HEK293 (cell line): ENCODE results near the gene INSRR.

Experiments
- CTCF ChIA-PET: fragments of 350-600 bp; formaldehyde crosslinking; extraction: SDS; loops from one replicate; lab custom pipeline; 2021; ENCODE audit warnings: antibody characterized with exemption; lab: Yijun Ruan, JAX
- POLR2A ChIA-PET: fragments of 300-600 bp; formaldehyde crosslinking; extraction: SDS; loops from one replicate; lab custom pipeline; 2020; ENCODE audit warnings: antibody characterized with exemption, inconsistent platforms; lab: Yijun Ruan, JAX
- H3K27ac ChIP-seq: fragments of 200-500 bp; sonication (Bioruptor generic); 2 replicates; pipeline ENCODE4 v1.5.1; 2014; ENCODE audit warnings: low read depth, low read length, control low read depth, inconsistent platforms; ENCODE audit errors: extremely low read depth
- H3K36me3 ChIP-seq, 2 experiments: fragments of 200-500 bp in 1 of 2; sonication (Bioruptor generic) in 1 of 2; 1 replicate in 1 of 2; 2 replicates in 1 of 2; pipeline ENCODE4 v1.5.1; 2014 to 2017; ENCODE audit warnings: inconsistent platforms in 2 of 2, low read length in 2 of 2; ENCODE audit not compliant: control insufficient read depth in 2 of 2, insufficient read depth in 1 of 2
- H3K4me1 ChIP-seq: fragments of 200-500 bp; sonication (Bioruptor generic); 2 replicates; pipeline ENCODE4 v1.5.1; 2014; ENCODE audit warnings: mild to moderate bottlenecking, low read length, inconsistent platforms; ENCODE audit not compliant: control insufficient read depth, insufficient read depth
- H3K4me3 ChIP-seq: 2 replicates; pipeline ENCODE4 v1.5.1; 2011; ENCODE audit warnings: low read depth, mild to moderate bottlenecking, control low read depth, low read length, moderate library complexity
- H3K9me3 ChIP-seq: fragments of 200-500 bp; sonication (Bioruptor generic); 2 replicates; pipeline ENCODE4 v1.5.1; 2014; ENCODE audit warnings: low read depth, low read length, inconsistent platforms; ENCODE audit not compliant: control insufficient read depth, insufficient read depth
- EGR2 ChIP-seq: fragments of 450-650 bp; formaldehyde crosslinking; IDR thresholded peaks from 2 replicates; pipeline ENCODE4 v1.5.1; 2016; ENCODE audit warnings: low read depth, missing biosample characterization, missing genetic modification characterization
- FEZF1 ChIP-seq: fragments of 450-650 bp; formaldehyde crosslinking; IDR thresholded peaks from 2 replicates; pipeline ENCODE4 v1.5.1; 2016; ENCODE audit warnings: missing biosample characterization, missing genetic modification characterization
- GLI4 ChIP-seq: fragments of 450-650 bp; formaldehyde crosslinking; IDR thresholded peaks from 2 replicates; pipeline ENCODE4 v1.5.1; 2016; ENCODE audit warnings: missing biosample characterization, missing genetic modification characterization
- IKZF3 ChIP-seq: fragments of 450-650 bp; IDR thresholded peaks from 2 replicates; pipeline ENCODE4 v1.5.0; 2018; ENCODE audit warnings: missing biosample characterization, mild to moderate bottlenecking, missing genetic modification characterization, moderate library complexity
- REPIN1 ChIP-seq: fragments of 450-650 bp; formaldehyde crosslinking; IDR thresholded peaks from 2 replicates; pipeline ENCODE4 v1.5.1; 2017; ENCODE audit warnings: missing biosample characterization, missing genetic modification characterization, low read depth
- SCRT2 ChIP-seq: fragments of 450-650 bp; formaldehyde crosslinking; IDR thresholded peaks from 2 replicates; pipeline ENCODE4 v1.5.1; 2016; ENCODE audit warnings: missing biosample characterization, missing genetic modification characterization
- ZEB2 ChIP-seq: fragments of 450-650 bp; formaldehyde crosslinking; IDR thresholded peaks from 2 replicates; pipeline ENCODE4 v1.5.1; 2016; ENCODE audit warnings: missing biosample characterization, missing genetic modification characterization
- ZFHX2 ChIP-seq: fragments of 450-650 bp; formaldehyde crosslinking; conservative IDR thresholded peaks from 2 replicates; pipeline ENCODE4 v1.5.1; 2016; ENCODE audit warnings: missing biosample characterization, missing genetic modification characterization
- ZNF114 ChIP-seq: fragments of 450-650 bp; formaldehyde crosslinking; IDR thresholded peaks from 2 replicates; pipeline ENCODE4 v1.5.0; 2017; ENCODE audit warnings: missing biosample characterization, missing genetic modification characterization
- ZNF132 ChIP-seq: fragments of 450-650 bp; formaldehyde crosslinking; IDR thresholded peaks from 2 replicates; pipeline ENCODE4 v1.5.1; 2017; ENCODE audit warnings: missing biosample characterization, missing genetic modification characterization, borderline replicate concordance
- ZNF140 ChIP-seq: fragments of 450-650 bp; formaldehyde crosslinking; IDR thresholded peaks from 2 replicates; pipeline ENCODE4 v1.5.1; 2016; ENCODE audit warnings: missing biosample characterization, missing genetic modification characterization
- ZNF202 ChIP-seq: fragments of 450-650 bp; formaldehyde crosslinking; IDR thresholded peaks from 2 replicates; pipeline ENCODE4 v1.5.1; 2016; ENCODE audit warnings: missing biosample characterization, missing genetic modification characterization, borderline replicate concordance
- ZNF211 ChIP-seq: fragments of 450-650 bp; formaldehyde crosslinking; IDR thresholded peaks from 2 replicates; pipeline ENCODE4 v1.5.1; 2016; ENCODE audit warnings: low read depth, missing biosample characterization, missing genetic modification characterization
- ZNF311 ChIP-seq: fragments of 450-650 bp; formaldehyde crosslinking; IDR thresholded peaks from 2 replicates; pipeline ENCODE4 v1.5.1; 2017; ENCODE audit warnings: missing biosample characterization, missing genetic modification characterization, borderline replicate concordance
- ZNF341 ChIP-seq: fragments of 450-650 bp; formaldehyde crosslinking; IDR thresholded peaks from 2 replicates; pipeline ENCODE4; 2016; ENCODE audit warnings: low read depth, missing biosample characterization, missing genetic modification characterization
- ZNF394 ChIP-seq: fragments of 450-650 bp; formaldehyde crosslinking; IDR thresholded peaks from 2 replicates; pipeline ENCODE4 v1.5.1; 2016; ENCODE audit warnings: missing biosample characterization, missing genetic modification characterization, mild to moderate bottlenecking, moderate library complexity, borderline replicate concordance
- ZNF473 ChIP-seq: fragments of 450-650 bp; formaldehyde crosslinking; IDR thresholded peaks from 2 replicates; pipeline ENCODE4 v1.5.1; 2017; ENCODE audit warnings: missing biosample characterization, missing genetic modification characterization
- ZNF621 ChIP-seq: fragments of 450-650 bp; formaldehyde crosslinking; IDR thresholded peaks from 2 replicates; pipeline ENCODE4 v1.5.1; 2017; ENCODE audit warnings: missing biosample characterization, missing genetic modification characterization
- ZNF654 ChIP-seq: fragments of 450-650 bp; formaldehyde crosslinking; IDR thresholded peaks from 2 replicates; pipeline ENCODE4 v1.5.1; 2016; ENCODE audit warnings: low read depth, missing biosample characterization, missing genetic modification characterization
- ZNF747 ChIP-seq: fragments of 450-650 bp; formaldehyde crosslinking; IDR thresholded peaks from 2 replicates; pipeline ENCODE4 v1.5.1; 2016; ENCODE audit warnings: missing biosample characterization, missing genetic modification characterization
- ZNF843 ChIP-seq: fragments of 450-650 bp; formaldehyde crosslinking; IDR thresholded peaks from 2 replicates; pipeline ENCODE4 v1.5.1; 2016; ENCODE audit warnings: missing biosample characterization, missing genetic modification characterization
- TF ChIP-seq, protein P1 (sequence below): fragments of 450-650 bp; formaldehyde crosslinking; IDR thresholded peaks from 2 replicates; pipeline ENCODE4 v1.5.1; 2016; ENCODE audit warnings: missing biosample characterization, missing genetic modification characterization
- TF ChIP-seq, protein P2 (sequence below): fragments of 450-650 bp; formaldehyde crosslinking; IDR thresholded peaks from 2 replicates; pipeline ENCODE4 v1.5.1; 2016; ENCODE audit warnings: missing biosample characterization, missing genetic modification characterization
- TF ChIP-seq, protein P3 (sequence below): sonication (generic); formaldehyde crosslinking; IDR thresholded peaks from 2 replicates; pipeline ENCODE4 v1.8.1; 2022; ENCODE audit warnings: mild to moderate bottlenecking, moderate library complexity, missing genetic modification reagents

Gene INSRR

DNA sequence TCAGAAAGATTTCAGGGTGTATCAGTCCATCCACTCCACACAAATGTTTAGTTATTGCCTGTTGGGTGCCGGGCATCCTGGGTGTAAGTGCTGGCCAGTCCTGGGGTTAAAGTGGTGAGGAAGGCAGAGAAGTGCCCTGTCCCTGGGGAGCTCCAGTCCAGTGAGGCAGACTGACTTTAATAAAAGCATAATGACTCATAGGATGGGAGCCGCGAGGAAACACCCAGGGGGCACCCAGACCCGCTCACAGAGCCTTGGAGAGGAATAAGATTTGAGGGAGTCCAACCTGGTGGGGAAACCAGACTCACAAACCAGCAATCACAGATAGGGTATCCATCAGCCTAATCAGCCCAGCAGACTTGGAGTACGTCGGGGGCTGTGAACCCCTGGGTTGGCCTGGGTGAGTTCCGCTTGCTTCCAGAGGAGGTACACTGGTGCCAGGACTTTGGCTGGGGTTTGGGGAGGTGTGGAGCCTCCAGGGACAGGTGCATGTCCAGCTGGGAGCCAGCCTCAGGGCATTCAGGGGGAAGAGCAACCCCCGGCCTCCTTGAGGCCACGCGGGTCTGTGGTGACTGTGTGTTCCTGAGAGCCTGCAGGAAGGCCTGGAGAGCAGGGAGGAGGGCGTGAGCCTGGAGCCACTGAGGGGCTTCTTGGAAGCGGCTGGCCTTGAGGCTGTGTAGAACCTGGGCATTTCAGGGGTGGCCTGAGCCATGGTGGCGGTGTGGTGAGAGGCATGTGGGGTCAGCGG is 38.3 kb upstream of the INSRR start (continued):
- TF ChIP-seq, protein P1, sequence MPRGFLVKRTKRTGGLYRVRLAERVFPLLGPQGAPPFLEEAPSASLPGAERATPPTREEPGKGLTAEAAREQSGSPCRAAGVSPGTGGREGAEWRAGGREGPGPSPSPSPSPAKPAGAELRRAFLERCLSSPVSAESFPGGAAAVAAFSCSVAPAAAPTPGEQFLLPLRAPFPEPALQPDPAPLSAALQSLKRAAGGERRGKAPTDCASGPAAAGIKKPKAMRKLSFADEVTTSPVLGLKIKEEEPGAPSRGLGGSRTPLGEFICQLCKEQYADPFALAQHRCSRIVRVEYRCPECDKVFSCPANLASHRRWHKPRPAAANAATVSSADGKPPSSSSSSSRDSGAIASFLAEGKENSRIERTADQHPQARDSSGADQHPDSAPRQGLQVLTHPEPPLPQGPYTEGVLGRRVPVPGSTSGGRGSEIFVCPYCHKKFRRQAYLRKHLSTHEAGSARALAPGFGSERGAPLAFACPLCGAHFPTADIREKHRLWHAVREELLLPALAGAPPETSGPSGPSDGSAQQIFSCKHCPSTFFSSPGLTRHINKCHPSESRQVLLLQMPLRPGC (tag by site-specific recombination): no peak
- no peak for TF ChIP-seq ZFHX2 (tag by site-specific recombination)
- TF ChIP-seq ZNF202 (tag by site-specific recombination): no peak

DNA sequence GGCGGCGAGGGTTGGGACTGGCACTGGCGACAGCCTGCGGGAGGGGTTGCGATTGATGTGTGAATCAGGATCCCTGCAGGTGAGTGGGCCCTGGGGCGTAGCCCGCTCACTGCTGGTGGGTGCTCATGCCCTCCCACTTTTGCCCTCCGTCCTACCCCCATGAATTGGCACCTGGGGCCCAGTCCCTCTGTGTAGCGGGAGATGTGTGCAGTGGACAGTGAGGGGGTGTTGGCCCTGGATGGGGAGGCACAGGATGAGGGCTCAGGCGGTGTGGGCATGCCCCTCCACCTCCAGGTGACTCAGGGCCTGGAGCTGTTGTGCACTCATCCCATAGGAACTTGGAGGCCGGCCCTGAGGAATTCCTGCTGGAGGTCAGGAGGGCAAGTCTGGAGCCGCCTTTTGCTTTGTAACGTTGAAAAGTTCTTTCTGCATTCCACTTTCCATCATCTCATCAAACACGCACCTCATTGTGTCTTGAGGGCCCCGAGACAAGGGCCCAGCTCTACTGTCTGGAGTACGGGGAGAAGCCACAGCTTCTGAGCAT is 37.6 kb upstream of the INSRR start:
- no peak overlapping the region for H3K4me3 ChIP-seq
- no peaks in the 10 kb centered on the region for H3K4me1 ChIP-seq
- no peak overlapping the region for H3K27ac ChIP-seq
- TF ChIP-seq ZNF747 (tag by site-specific recombination) (no peak), ZNF654 (tag by site-specific recombination) (no peak), ZNF394 (no peak), ZNF341 (tag by site-specific recombination) (no peak), ZNF114 (tag by site-specific recombination) (no peak), ZNF473 (tag by site-specific recombination) (no peak), FEZF1 (tag by site-specific recombination) (no peak), EGR2 (tag by site-specific recombination) (peak; percentile 85), ZEB2 (tag by site-specific recombination) (no peak), SCRT2 (no peak), REPIN1 (tag by site-specific recombination) (no peak), ZNF211 (tag by site-specific recombination) (no peak), ZNF843 (tag by site-specific recombination) (no peak), ZNF311 (no peak), GLI4 (no peak), ZNF132 (tag by site-specific recombination) (no peak), ZFHX2 (tag by site-specific recombination) (peak; percentile 83), ZNF140 (tag by site-specific recombination) (no peak), ZNF621 (tag by site-specific recombination) (no peak), IKZF3 (tag by site-specific recombination) (no peak)
- TF ChIP-seq, protein P2, sequence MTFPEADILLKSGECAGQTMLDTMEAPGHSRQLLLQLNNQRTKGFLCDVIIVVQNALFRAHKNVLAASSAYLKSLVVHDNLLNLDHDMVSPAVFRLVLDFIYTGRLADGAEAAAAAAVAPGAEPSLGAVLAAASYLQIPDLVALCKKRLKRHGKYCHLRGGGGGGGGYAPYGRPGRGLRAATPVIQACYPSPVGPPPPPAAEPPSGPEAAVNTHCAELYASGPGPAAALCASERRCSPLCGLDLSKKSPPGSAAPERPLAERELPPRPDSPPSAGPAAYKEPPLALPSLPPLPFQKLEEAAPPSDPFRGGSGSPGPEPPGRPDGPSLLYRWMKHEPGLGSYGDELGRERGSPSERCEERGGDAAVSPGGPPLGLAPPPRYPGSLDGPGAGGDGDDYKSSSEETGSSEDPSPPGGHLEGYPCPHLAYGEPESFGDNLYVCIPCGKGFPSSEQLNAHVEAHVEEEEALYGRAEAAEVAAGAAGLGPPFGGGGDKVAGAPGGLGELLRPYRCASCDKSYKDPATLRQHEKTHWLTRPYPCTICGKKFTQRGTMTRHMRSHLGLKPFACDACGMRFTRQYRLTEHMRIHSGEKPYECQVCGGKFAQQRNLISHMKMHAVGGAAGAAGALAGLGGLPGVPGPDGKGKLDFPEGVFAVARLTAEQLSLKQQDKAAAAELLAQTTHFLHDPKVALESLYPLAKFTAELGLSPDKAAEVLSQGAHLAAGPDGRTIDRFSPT (tag by site-specific recombination): 0 out of 2 replicates have a peak, but pooled peaks have one; percentile 30
- TF ChIP-seq, protein P3, sequence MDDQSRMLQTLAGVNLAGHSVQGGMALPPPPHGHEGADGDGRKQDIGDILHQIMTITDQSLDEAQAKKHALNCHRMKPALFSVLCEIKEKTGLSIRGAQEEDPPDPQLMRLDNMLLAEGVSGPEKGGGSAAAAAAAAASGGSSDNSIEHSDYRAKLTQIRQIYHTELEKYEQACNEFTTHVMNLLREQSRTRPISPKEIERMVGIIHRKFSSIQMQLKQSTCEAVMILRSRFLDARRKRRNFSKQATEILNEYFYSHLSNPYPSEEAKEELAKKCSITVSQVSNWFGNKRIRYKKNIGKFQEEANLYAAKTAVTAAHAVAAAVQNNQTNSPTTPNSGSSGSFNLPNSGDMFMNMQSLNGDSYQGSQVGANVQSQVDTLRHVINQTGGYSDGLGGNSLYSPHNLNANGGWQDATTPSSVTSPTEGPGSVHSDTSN (CRISPR knock-in tag): no peak
- TF ChIP-seq, all 188 proteins: peak for 3
- Histone ChIP-seq H3K36me3 (no peaks in the 10 kb centered on the region), H3K9me3 (no peaks in the 10 kb centered on the region)
- ChIA-PET POLR2A (no interaction called here), CTCF (interaction anchor here (0.7 to 2.8 kb wide), 3 partner anchors 23 to 38 kb away, joined by 3 to 12 read pairs (median 10); partner anchors contain the start of gene LRRC71)
